Activated effector memory CD4-positive, alpha-beta T cell treated with Interleukin-2 at 50 U/mL for 16 hours (primary cell): ENCODE data around the gene OLFML2A.

Experiments
- DNase-seq: peaks from one replicate; pipeline ENCODE4 v3.0.0-alpha.2; 2020

OLFML2A gene

GRCh38 chr9:124779368-124780059 lies 2.6 kb downstream of the OLFML2A start:
- DNase-seq: no peak

GRCh38 chr9:124780060-124780756 lies 3.3 kb downstream of the OLFML2A start:
- no peak for DNase-seq

- no peak for DNase-seq
Measured at GRCh38 chr9:124780757-124781151, 3.8 kb downstream of the OLFML2A start.

GRCh38 chr9:124781967-124782660 lies 5.2 kb downstream of the OLFML2A start:
- no peak for DNase-seq

GRCh38 chr9:124782661-124783574 lies 6.0 kb downstream of the OLFML2A start:
- no peak for DNase-seq

- DNase-seq: no peak
Measured at GRCh38 chr9:124783830-124784229, 6.9 kb downstream of the OLFML2A start.

GRCh38 chr9:124784509-124784908 lies 7.6 kb downstream of the OLFML2A start:
- no peak for DNase-seq

GRCh38 chr9:124786881-124787573 lies 10.1 kb downstream of the OLFML2A start:
- DNase-seq: no peak

GRCh38 chr9:124788542-124789217 lies 11.7 kb downstream of the OLFML2A start:
- no peak for DNase-seq

- DNase-seq: no peak
Measured at GRCh38 chr9:124789531-124789930, 12.6 kb downstream of the OLFML2A start.

GRCh38 chr9:124790301-124790700 lies 13.4 kb downstream of the OLFML2A start:
- DNase-seq: no peak

- DNase-seq: no peak
Measured at GRCh38 chr9:124790801-124791505, 14.0 kb downstream of the OLFML2A start.

- DNase-seq: no peak
Measured at GRCh38 chr9:124792257-124793014, 15.5 kb downstream of the OLFML2A start.

GRCh38 chr9:124793015-124793541 lies 16.1 kb downstream of the OLFML2A start:
- no peak for DNase-seq

GRCh38 chr9:124794902-124795491 lies 18.1 kb downstream of the OLFML2A start:
- no peak for DNase-seq

- no peak for DNase-seq
Measured at GRCh38 chr9:124795881-124796431, 19.0 kb downstream of the OLFML2A start.

GRCh38 chr9:124797343-124798103 lies 20.6 kb downstream of the OLFML2A start:
- no peak for DNase-seq

- no peak for DNase-seq
Measured at GRCh38 chr9:124799274-124800006, 22.5 kb downstream of the OLFML2A start.
